Activated CD8-positive, alpha-beta memory T cell treated with anti-CD3 and anti-CD28 coated beads, Interleukin-2, amount 50 U/mL, for 48 hours (primary cell): ENCODE results near the gene PPP1R3C.

Source experiments
- DNase-seq: peaks from one replicate; pipeline ENCODE4 v3.0.0-alpha.2; 2020

Gene PPP1R3C

DNA sequence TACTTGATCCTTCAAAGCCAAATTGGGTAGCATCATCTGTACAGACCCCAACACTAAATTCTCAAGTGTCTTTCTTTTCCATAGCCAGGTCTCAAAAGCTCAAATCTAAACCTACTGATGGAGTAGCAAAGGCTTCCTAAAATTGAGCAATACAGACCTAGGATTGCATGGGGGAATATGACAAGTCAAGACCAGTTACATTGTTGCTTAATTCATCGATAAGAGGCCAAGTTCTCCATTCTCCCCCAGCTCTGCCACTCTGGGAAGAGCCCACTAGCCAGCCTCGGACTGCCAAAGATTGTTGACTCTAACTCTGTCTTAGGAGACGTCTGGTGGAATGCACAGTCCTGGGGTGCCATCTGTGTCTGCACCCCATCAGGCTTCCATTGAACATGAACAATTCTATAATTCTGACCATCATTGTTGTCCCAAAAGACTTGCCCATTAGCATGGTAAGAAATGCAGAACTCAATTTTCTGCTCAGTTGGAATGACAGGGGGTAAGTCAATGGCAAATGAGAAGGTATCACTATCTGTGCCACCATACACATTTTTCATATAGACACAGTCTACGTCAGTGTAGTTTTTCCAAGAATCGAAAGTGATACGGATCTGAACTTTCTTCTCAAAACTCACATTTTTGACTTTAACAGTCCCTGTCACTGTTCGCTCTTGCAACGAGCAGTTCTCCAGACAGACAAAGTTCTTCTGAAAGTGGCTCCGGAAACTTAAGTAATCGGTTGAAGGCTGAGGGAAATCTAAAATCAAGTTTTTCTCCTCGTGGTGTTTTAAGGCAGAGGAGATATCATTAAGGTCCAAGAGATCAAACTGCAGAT is 2.9 kb downstream of the PPP1R3C start:
- DNase-seq, result no peak

DNA sequence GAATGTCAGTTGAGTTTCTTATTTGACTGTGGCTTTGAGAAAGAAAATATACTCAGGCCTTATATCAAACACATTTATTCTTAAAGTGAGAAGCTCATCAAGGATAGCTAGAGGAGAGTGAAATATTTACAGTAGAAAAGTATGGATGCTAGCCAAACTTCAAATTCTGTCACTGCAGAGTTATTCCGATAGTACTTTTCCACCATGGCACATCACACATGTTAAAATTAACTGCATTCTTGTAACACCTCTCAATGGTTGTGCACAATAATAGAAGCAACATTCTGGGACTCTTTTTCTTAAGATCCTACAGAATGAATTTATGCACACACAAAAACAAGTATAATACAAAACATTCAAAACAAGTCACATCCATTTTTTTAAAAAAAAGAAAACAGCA is 4.5 kb downstream of the PPP1R3C start:
- no peak for DNase-seq

DNA sequence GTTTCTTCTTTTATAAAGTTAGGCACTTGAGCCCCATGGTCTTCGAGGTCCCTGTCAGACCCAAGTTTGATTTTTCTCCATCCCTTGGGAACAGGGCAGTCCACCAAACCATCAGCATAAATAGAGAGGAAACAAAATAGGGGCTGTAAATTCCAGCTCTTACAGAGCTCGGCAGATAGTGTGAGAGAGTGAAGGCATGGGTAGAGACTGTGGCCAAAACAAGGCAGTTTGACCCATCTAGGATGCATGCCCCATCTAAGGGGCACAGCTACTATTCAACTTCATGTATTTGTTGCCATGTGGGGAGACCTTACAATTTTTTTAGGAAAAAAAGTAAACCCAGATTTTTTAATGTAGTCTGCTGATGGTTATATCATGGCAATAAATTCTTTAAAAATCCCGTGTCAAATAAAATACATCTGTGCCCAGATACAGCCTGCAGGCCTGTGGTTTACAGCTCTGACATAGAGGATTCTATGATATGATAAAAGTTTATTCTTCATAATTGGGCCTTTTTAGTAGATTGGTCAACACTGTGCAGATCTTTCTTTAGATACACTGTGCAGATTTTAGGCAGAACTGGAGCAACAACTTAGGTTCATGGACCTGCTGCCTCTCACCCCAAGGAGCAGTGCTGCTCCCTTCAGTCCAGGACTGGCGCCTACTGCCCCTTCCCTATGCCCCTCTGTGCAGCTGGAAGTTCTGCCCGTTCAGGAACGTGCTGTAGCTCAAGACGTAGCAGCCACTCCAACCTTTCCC is 5.3 kb downstream of the PPP1R3C start:
- no peak for DNase-seq

DNA sequence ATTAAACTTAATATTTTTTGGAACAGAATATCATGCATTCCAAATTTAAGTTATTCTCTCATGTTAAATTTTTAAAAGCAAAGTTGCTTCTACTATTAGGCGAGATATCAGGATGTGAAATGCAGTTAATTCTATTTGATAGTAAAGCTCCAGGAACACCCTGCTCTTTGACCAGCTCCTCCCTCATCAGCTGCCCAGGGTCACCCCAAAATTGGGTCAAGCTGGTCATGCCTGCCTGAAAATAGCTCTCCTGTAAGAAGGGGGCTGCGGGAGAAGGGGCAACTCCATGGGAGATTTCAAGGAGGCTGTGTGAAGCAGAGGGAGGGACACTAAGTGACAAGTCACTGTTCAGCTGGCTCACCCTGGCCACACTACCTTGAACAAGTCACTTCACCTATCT is 5.9 kb downstream of the PPP1R3C start:
- no peak for DNase-seq

DNA sequence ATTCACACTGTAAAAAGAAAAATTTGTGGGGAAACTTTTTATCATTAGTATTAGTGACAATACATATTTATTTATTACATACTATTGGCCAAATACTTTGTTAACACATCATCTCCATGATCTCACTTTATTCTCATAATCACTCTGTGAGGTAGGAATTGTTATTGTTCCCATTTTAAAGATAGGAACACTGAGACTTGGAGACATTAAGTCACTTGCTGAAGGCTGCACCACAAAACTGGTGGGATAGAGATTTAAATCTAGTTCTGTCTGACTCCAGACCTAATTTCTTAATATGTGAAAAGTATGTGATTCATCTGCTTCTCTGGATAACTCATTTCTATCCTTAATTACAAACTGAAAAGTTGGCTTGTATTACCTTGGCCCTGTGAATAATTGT is 8.2 kb downstream of the PPP1R3C start:
- DNase-seq, result no peak

DNA sequence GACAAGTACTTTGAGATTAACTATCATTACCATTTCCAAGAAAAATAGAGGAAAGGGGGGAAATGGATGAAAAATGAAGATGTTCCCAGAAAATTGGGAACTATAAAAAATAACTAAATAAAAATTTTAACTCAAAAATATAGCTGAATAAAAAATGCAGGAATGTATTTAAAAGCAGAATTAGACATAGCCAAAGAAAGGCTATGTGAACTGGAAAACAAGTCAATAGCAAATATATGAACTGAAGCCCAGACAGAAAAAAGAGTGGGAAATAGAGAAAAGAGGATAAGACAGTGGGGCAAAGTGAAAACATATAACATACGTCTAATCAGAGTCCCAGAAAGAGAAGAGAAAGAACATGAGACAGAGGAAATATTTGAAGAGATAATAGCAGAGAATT is 10.3 kb downstream of the PPP1R3C start:
- no peak for DNase-seq

DNA sequence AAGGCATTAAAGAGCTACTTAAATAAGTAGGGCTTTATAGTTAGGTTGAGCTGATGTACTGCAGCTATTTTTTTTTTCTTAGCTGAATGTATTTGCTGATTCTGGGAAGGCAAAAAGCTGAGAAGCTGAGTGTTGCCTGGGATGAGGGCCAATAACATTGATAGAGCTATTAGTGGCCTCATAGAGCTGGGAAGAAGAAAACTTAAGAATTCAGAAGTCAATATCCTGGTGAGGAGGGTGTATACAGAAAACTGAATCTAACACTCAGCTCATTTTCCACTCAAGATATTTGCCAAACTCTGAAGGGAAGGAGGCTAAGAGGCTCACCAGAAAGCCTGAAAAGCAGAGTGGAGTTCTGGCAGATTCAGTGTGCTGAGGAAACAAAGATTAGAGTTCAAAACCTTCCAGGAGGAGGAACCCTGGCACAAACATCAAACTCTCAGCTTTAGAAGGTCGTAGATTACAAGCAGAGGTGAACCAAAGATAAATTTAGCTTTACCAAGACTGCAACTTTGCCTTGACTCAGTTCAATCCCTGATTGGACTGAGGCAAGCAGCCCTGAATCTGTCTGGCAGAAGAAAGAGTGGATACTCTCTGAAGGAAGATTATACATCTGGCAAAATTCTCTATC is 11.3 kb downstream of the PPP1R3C start:
- no peak for DNase-seq

DNA sequence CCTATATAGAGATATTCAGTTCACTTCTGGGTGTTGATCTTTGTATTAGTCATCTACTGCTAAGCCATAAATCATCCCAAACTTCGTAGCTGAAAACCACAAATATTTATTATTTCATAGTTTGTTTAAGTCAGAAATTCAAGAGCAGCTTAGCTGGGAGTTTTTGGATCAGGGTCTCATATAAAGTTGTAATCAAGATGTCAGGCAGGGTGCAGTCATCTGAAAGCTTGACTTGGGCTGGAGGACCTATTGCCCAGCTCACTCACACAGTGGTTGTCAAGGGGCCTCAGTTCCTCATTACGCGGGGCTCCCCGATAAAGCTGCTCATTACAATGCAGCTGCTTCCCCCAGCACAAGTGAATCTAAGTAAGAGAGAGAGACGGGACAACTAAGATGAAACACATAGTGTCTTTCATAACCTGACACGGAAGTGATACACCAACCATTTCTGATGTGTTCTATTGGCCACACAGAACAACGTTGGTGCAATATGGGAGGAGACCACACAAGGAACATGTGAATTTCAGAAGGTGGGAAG is 15.7 kb downstream of the PPP1R3C start:
- DNase-seq, result no peak

DNA sequence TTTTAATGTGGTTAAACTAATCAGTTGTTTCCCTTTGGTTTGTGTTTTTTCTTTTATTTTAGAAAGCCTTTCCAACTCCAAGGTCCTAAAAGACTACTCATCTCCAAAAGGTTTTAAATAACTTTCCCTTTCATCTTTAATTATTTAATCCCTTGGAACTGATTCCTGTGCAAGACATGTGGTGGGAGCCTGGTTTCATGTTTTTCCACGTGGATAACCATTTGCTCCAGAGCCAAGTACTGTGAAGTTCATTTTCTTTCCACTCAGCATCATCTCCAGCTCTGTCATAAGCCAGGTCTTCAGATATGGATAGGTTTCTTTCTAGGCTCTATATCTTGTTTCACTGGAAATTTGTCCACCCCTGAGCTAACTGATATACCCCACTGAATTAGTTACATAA is 16.7 kb downstream of the PPP1R3C start:
- no peak for DNase-seq

DNA sequence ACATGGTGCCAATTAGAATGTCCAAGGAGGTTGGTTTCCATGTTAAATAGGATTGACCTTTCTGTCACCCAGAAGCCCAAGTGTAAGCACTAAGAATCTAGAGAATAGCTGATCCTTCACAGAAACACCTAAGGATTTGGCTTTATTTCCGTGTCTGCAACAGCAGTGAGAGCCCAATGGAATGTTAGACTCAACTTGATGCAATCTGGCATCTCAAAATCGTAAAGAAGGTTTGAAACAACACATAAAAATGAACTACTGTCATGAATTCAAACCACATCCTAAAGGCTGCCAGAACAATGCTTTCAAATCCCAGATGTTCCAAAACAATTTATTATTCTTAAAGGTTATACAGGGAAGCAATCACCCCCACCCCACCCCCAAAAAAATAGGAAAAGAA is 18.6 kb downstream of the PPP1R3C start:
- no peak for DNase-seq

DNA sequence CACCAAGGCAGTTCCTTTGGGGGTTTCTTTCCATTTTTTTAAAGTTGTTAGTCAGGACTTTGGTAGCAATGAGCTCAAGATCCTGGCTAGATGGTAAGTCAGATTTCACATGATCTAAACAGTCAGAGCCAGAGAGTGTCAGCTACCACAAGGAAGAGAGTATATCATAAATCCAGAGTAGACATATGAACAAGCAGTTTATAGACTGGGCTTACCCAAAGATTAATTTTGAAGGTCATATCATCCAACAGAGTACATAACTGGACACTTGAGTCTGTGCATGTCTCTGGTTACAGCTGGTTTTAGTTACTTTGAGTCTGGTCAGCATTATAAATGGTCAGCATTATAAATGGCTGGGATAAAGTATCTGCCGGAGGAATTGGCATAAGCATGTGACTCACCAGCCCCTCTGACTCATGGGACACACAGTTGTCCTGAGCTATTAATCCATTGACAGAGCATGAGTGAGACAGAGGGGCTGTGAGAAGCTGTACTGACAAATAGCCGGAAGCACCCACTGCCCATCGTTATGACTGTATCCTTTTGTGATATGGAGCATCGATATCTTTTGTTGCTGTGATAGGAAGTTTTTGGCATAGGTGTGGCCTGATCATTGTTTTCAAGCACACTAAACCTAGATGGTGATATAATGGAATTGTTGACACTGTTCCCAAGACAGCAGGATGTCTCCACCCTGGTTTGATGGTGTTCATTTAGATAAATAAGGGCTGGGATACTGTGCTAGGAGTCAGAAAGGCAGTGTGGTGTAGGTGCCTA is 19.3 kb downstream of the PPP1R3C start:
- DNase-seq, result no peak

DNA sequence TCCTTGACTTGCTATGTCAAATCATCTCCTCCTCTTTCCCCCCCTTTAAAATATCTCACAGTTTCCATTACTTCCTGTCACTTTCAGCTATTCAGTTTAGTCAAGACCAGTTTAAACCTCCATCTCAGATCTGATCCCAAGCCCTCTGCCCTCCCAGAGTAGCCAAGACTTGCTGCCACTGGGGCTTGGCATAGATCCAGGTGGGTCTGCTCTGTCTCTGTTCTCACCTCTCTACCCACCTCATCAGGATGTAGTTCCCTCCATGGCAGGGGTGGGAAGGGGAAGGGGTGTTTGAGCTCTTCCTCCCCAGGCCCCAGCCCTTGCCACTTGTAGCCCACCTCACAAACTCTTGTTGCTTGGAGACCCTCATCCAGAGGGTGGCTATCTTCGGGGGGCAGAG is 22.0 kb downstream of the PPP1R3C start:
- DNase-seq, result no peak

DNA sequence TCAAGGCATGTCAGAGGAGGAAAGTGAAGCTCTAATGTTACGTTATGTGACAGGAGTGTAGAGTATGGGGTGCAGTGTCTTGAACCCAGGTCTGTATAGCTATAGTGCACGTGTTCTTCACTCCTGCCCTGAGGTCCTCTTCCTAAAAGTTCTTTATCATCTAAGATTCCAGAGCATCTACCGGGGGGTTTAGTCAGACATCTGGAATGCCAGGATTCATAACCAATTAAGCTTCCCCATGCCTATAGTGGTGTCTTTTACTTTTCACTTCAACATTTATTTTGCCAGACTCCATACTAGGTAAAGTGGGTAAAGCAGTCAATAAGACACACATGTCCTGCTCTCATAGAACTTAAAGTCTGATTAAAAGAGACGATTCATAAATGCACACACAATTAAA is 22.4 kb downstream of the PPP1R3C start:
- DNase-seq, result no peak

DNA sequence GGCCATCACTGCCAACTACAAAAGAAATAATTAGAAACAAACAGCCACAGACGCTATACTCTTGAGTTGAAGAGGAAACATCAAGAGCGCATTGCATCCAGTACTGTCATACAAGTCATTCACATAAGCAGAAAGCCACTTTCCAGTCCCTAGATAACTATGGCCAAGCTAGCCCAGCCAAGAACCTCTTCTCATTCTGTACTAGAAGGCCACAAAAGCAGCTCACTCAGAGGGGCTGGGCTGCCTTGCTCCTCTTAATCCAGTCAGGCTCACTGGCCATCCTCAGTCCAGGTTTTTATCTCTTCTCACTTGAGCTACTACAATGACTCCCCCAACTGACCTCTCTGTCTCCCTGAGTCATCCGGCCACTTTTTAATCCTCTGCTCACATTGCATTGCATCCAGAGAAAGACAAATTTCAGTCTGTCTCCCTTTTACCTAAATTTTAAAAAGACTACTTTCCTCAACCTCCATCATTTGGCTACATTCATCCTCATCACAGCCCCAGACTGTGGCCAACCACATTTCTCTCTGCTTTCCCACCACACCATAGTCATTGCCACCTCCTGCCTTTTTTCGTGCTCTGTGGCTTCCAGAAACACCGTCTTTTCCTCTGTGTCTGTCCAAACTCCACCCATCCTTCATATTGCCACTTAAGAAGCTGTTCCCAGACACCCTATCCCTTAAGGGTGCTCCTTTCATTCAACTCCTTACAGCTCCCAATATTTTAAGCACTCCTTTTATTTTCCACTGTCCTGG is 25.0 kb downstream of the PPP1R3C start:
- DNase-seq, result no peak

DNA sequence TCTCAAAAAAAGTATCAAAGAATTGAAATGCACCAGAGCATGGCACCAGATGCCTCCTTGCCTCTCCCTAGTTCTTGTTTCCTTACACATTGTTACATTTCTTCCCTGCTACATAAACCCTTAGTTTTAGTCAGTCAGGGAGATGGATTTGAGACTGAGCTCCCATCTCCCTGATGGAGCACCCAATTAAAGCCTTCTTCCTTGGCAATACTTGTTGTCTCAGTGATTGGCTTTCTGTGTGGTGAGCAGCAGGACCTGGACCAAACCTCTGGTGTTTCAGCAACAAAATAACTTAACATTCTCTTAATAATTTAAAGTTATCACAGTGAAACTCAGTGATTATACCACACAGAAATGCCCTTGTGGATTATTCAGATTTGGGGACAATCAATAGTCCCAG is 26.9 kb downstream of the PPP1R3C start:
- no peak for DNase-seq

DNA sequence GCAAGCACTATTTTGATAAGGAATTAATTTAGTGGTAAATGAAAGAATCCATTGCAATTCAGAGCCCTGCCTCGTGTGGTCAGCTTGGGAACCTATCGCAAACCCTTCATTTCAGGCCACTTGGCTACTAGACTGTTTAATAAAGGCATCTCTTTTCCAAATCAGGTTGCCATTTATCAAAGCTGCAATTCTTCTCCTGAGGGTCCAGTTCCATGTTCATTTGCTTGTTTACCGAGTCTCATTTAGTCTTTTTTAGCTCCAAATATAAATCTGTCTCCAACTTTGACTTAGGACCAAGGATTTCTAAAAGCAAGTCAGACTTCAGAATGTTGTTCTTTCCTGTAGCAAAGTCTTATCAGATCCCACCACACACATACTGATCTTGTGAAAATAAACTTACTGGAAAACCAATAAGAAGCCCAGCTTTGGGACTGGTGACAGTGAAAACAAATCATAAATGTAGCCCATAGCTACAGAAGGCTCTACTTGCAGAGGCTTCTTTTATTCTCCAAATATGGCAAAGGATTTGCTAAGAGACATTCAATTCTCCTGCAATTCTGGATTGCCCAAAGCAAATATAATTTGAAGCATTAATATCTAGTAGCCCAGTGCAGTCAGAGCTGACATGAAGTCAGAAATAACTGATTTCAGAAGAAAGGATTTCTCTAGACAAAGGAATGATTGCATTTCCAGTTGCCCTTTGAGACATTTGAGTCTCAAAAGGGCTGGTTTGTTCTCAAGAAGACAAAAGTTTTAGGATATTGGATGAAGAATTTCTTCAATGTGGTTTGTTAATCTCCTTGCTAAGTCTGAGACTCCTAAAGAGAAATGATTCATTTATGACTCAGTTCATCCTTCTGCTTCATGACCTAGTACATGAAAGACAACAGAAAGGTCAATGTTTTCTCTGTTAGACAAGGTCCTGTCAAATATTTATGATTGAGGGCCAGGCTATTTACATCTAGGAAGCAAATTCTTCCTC is 28.0 kb downstream of the PPP1R3C start:
- DNase-seq, result no peak

DNA sequence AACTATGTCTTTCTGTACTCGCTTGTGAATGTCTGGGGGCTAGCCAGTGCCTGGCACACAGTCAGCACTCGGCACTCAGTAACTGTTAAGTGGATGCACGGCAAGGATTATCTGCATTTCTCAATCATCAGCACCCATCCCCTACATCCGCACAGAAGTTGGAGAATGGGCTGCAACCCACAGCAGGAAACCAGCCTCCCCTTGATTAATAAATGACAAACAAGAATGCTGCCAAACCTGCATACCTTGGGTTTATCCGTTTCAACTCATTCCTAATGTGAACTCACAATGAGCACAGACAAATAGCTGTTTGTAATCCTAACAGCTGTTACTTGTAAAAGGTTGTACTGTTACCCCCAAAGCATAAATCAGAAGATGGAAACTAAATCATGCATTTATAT is 28.9 kb downstream of the PPP1R3C start:
- DNase-seq, result no peak

DNA sequence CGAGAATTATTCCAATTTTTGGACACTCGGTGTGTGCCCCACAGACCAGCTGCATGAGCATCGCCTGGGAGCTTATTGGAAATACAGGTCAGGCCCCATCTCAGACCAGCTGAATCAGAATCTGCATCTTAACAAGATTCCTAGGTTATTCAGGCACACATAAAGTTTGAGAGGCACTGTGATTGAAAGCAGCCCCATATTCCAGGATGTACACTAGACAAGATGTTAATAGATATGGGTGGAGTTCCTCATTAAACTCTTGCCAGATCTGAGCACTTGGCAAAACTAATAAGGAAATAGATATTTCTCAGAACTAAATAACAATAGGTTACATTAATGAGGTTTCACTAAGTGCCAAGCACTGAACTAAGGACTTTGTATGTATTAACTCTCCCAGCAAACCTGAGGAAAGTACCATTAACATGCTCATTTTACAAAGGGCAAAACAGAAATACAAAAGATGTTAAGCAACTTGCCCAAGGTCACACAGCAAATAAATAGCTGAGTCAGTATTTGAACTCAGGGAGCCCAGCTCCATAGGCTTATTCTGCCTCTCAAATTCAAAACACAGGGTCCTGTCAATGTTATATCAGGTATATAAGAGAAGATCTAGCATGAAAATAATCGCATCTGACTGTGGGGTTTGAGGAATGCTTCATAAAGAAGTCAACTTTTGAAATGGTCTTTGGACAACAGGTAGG is 29.9 kb downstream of the PPP1R3C start:
- no peak for DNase-seq

DNA sequence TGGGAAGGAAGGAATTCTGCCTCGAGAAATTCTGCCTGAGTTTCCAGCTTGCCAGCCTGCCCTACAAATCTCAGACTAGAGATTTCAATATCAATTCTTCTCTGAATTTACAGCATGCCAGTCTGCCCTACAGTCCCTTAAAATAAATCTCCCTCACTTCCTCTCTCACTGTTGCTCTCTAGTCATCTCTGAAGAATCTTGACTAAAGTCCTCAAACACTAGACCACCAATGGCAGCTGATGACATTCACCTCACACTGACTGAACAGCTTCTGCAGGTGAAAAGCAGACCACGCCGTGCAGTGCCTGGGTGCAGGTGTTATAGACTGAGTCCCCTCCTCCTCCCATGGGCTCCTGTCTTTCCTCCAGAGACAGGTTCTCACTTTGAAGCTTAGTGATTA is 30.4 kb downstream of the PPP1R3C start:
- no peak for DNase-seq

DNA sequence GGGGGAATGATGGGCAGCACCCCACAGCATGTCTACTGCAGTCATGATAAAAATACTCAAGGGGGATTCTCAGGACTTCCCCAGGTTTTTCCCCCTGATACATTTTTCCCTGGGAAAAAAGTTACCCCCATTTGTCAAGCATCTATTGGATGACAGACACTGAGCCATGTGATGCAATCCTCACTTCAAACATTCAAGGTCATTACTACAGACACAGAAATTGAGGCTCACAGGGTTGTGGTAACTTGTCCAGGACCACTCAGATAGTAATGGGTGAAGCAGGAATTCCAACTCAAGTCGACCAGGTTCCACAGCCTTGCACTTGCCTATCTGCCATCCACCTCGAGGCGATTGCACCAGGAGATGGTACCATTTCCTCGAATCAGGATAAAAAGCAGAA is 31.7 kb downstream of the PPP1R3C start:
- no peak for DNase-seq
